Activated CD8-positive, alpha-beta T cell treated with anti-CD3 and anti-CD28 coated beads for 36 hours (primary cell): ENCODE results near the gene WBP2NL. TPM values are rescaled to one million over a fixed set of nuclear protein-coding genes. Genes with fewer than 3 reads are reported as not detected.

Experiments
- ATAC-seq: fragments of 200-7000 bp; cut with Tn5 transposase; one replicate; pipeline ENCODE4 v1.10.0; 2021; ENCODE audit warnings: mild to moderate bottlenecking, moderate library complexity
- CTCF ChIA-PET: fragments of 350-600 bp; sonication (Branson Sonifier 250); formaldehyde crosslinking; loops from one replicate; lab custom pipeline; 2021; ENCODE audit warnings: antibody characterized with exemption; lab: Charles Lee
- POLR2A ChIA-PET: fragments of 350-600 bp; sonication (Branson Sonifier 250); formaldehyde crosslinking; loops from one replicate; lab custom pipeline; 2021; ENCODE audit warnings: antibody characterized with exemption; lab: Charles Lee
- DNase-seq: peaks from one replicate; pipeline ENCODE4 v3.0.0-alpha.2; 2020
- H3K27ac Mint-ChIP-seq: one replicate; pipeline ENCODE4 v1.8.0; 2021; ENCODE audit warnings: mild to moderate bottlenecking, mixed read lengths
- H3K27me3 Mint-ChIP-seq: one replicate; pipeline ENCODE4 v1.8.0; 2021; ENCODE audit warnings: mixed read lengths
- H3K36me3 Mint-ChIP-seq: one replicate; pipeline ENCODE4 v1.8.0; 2021; ENCODE audit warnings: low read depth, mixed read lengths
- H3K4me1 Mint-ChIP-seq: one replicate; pipeline ENCODE4 v1.8.0; 2021; ENCODE audit warnings: low read depth, mixed read lengths
- H3K4me3 Mint-ChIP-seq: one replicate; pipeline ENCODE4 v1.8.0; 2021; ENCODE audit warnings: mild to moderate bottlenecking, moderate library complexity, mixed read lengths
- H3K9me3 Mint-ChIP-seq: one replicate; pipeline ENCODE4 v1.8.0; 2021; ENCODE audit warnings: mixed read lengths
- CTCF ChIP-seq: fragments of 200-600 bp; IDR thresholded peaks from one replicate; pipeline ENCODE4 v1.8.0; 2022; ENCODE audit warnings: antibody characterized with exemption, mild to moderate bottlenecking
- intact Hi-C: fragments of 100-400 bp; cut with micrococcal nuclease; formaldehyde crosslinking; loops from one replicate; pipeline ENCODE4 v1.10.0; 2022
- total RNA-seq, 2 experiments: library from RNA; stranded (reverse); gene quantifications; one replicate each; pipeline ENCODE4 v1.2.3, GENCODE V29; 2021

Gene WBP2NL
- total RNA-seq, 2 experiments from 2014 or later = 0.43 TPM; not detected in 1

- no peak overlapping the region for H3K4me3 Mint-ChIP-seq
- H3K27ac Mint-ChIP-seq = no peak overlapping the region
- H3K4me1 Mint-ChIP-seq = peaks cover 2% of the 10 kb centered on the region
- no peak for TF ChIP-seq CTCF
- ATAC-seq (no peak), DNase-seq (no peak)
- ChIA-PET CTCF (no interaction called here), POLR2A (no interaction called here)
- intact Hi-C loops = no loop called here
- H3K27me3 Mint-ChIP-seq = peaks cover 3% of the 10 kb centered on the region
- H3K9me3 Mint-ChIP-seq = peaks cover 10% of the 10 kb centered on the region
- peaks cover 12% of the 10 kb centered on the region for H3K36me3 Mint-ChIP-seq
Measured at GRCh38 chr22:42039271-42039670, 40.7 kb downstream of the WBP2NL start.

GRCh38 chr22:42041784-42042183 is 43.2 kb downstream of the WBP2NL start:
- Mint-ChIP-seq H3K27ac (no peak overlapping the region), H3K4me3 (no peak overlapping the region), H3K4me1 (no peaks in the 10 kb centered on the region), H3K36me3 (peaks cover 12% of the 10 kb centered on the region), H3K9me3 (peaks cover 7% of the 10 kb centered on the region), H3K27me3 (peaks cover 3% of the 10 kb centered on the region)
- intact Hi-C loops = no loop called here
- ATAC-seq (no peak), DNase-seq (no peak)
- no peak for TF ChIP-seq CTCF
- POLR2A ChIA-PET = interaction anchor here (1.9 kb wide), 1 partner anchor 8 kb away, joined by 8 read pairs; no protein-coding TSS in a partner anchor
- CTCF ChIA-PET = interaction anchor here (1.0 kb wide), 1 partner anchor 12 kb away, joined by 4 read pairs; no protein-coding TSS in a partner anchor

- H3K9me3 Mint-ChIP-seq = peaks cover under 1% of the 10 kb centered on the region
- DNase-seq (no peak), ATAC-seq (no peak)
- H3K4me3 Mint-ChIP-seq = no peak overlapping the region
- intact Hi-C loops = no loop called here
- CTCF ChIA-PET = no interaction called here
- POLR2A ChIA-PET = no interaction called here
- H3K27ac Mint-ChIP-seq = no peak overlapping the region
- no peak for TF ChIP-seq CTCF
- H3K27me3 Mint-ChIP-seq = no peaks in the 10 kb centered on the region
- no peaks in the 10 kb centered on the region for H3K4me1 Mint-ChIP-seq
- no peaks in the 10 kb centered on the region for H3K36me3 Mint-ChIP-seq
Measured at GRCh38 chr22:42050641-42051180, 52.1 kb downstream of the WBP2NL start.

- POLR2A ChIA-PET = no interaction called here
- H3K27ac Mint-ChIP-seq = no peak overlapping the region
- TF ChIP-seq CTCF = no peak
- peaks cover 8% of the 10 kb centered on the region for H3K36me3 Mint-ChIP-seq
- intact Hi-C loops = no loop called here
- CTCF ChIA-PET = no interaction called here
- no peaks in the 10 kb centered on the region for H3K27me3 Mint-ChIP-seq
- peaks cover 16% of the 10 kb centered on the region for H3K9me3 Mint-ChIP-seq
- H3K4me3 Mint-ChIP-seq = no peak overlapping the region
- H3K4me1 Mint-ChIP-seq = no peaks in the 10 kb centered on the region
- DNase-seq (no peak), ATAC-seq (no peak)
Measured at GRCh38 chr22:42052765-42053164, 54.2 kb downstream of the WBP2NL start.

- no peaks in the 10 kb centered on the region for H3K4me1 Mint-ChIP-seq
- no peaks in the 10 kb centered on the region for H3K27me3 Mint-ChIP-seq
- no peak overlapping the region for H3K27ac Mint-ChIP-seq
- no peak for ATAC-seq
- no peak for TF ChIP-seq CTCF
- peaks cover 22% of the 10 kb centered on the region for H3K9me3 Mint-ChIP-seq
- H3K4me3 Mint-ChIP-seq = no peak overlapping the region
- peaks cover 25% of the 10 kb centered on the region for H3K36me3 Mint-ChIP-seq
- DNase-seq = no peak
- POLR2A ChIA-PET = interaction anchor here (0.7 kb wide), 1 partner anchor 207 kb away, joined by 3 read pairs; no protein-coding TSS in a partner anchor
- intact Hi-C loops = no loop called here
- CTCF ChIA-PET = interaction anchor here (0.8 kb wide), 1 partner anchor 26 kb away, joined by 3 read pairs; no protein-coding TSS in a partner anchor
Measured at GRCh38 chr22:42056757-42057511, 58.3 kb downstream of the WBP2NL start.
